HEK293 (cell line): ENCODE results near the gene MKNK2.

Experiments
- CTCF ChIA-PET: fragments of 350-600 bp; formaldehyde crosslinking; extraction: SDS; loops from one replicate; lab custom pipeline; 2021; ENCODE audit warnings: antibody characterized with exemption; lab: Yijun Ruan, JAX
- POLR2A ChIA-PET: fragments of 300-600 bp; formaldehyde crosslinking; extraction: SDS; loops from one replicate; lab custom pipeline; 2020; ENCODE audit warnings: antibody characterized with exemption, inconsistent platforms; lab: Yijun Ruan, JAX
- H3K27ac ChIP-seq: fragments of 200-500 bp; sonication (Bioruptor generic); 2 replicates; pipeline ENCODE4 v1.5.1; 2014; ENCODE audit warnings: low read depth, low read length, control low read depth, inconsistent platforms; ENCODE audit errors: extremely low read depth
- H3K36me3 ChIP-seq, 2 experiments: fragments of 200-500 bp in 1 of 2; sonication (Bioruptor generic) in 1 of 2; 1 replicate in 1 of 2; 2 replicates in 1 of 2; pipeline ENCODE4 v1.5.1; 2014 to 2017; ENCODE audit warnings: inconsistent platforms in 2 of 2, low read length in 2 of 2; ENCODE audit not compliant: control insufficient read depth in 2 of 2, insufficient read depth in 1 of 2
- H3K4me1 ChIP-seq: fragments of 200-500 bp; sonication (Bioruptor generic); 2 replicates; pipeline ENCODE4 v1.5.1; 2014; ENCODE audit warnings: mild to moderate bottlenecking, low read length, inconsistent platforms; ENCODE audit not compliant: control insufficient read depth, insufficient read depth
- H3K4me3 ChIP-seq: 2 replicates; pipeline ENCODE4 v1.5.1; 2011; ENCODE audit warnings: low read depth, mild to moderate bottlenecking, control low read depth, low read length, moderate library complexity
- H3K9me3 ChIP-seq: fragments of 200-500 bp; sonication (Bioruptor generic); 2 replicates; pipeline ENCODE4 v1.5.1; 2014; ENCODE audit warnings: low read depth, low read length, inconsistent platforms; ENCODE audit not compliant: control insufficient read depth, insufficient read depth
- AEBP2 ChIP-seq: fragments of 450-650 bp; formaldehyde crosslinking; IDR thresholded peaks from 2 replicates; pipeline ENCODE4 v1.5.1; 2016; ENCODE audit warnings: missing biosample characterization, missing genetic modification characterization, borderline replicate concordance
- BCL11B ChIP-seq: fragments of 450-650 bp; formaldehyde crosslinking; IDR thresholded peaks from 2 replicates; pipeline ENCODE4 v1.5.1; 2016; ENCODE audit warnings: low read depth, missing biosample characterization, missing genetic modification characterization
- GLIS2 ChIP-seq: fragments of 450-650 bp; formaldehyde crosslinking; IDR thresholded peaks from 2 replicates; pipeline ENCODE4 v1.5.1; 2016; ENCODE audit warnings: missing biosample characterization, missing genetic modification characterization
- INSM2 ChIP-seq: fragments of 450-650 bp; formaldehyde crosslinking; IDR thresholded peaks from 2 replicates; pipeline ENCODE4 v1.5.1; 2016; ENCODE audit warnings: missing biosample characterization, missing genetic modification characterization
- KLF10 ChIP-seq: fragments of 450-650 bp; IDR thresholded peaks from 2 replicates; pipeline ENCODE4 v1.5.1; 2018; ENCODE audit warnings: missing biosample characterization, mild to moderate bottlenecking, missing genetic modification characterization
- PATZ1 ChIP-seq: fragments of 450-650 bp; formaldehyde crosslinking; IDR thresholded peaks from 2 replicates; pipeline ENCODE4 v1.5.1; 2016; ENCODE audit warnings: missing biosample characterization, missing genetic modification characterization
- PRDM10 ChIP-seq: fragments of 450-650 bp; formaldehyde crosslinking; IDR thresholded peaks from 2 replicates; pipeline ENCODE4 v1.5.1; 2016; ENCODE audit warnings: missing biosample characterization, missing genetic modification characterization
- ZNF132 ChIP-seq: fragments of 450-650 bp; formaldehyde crosslinking; IDR thresholded peaks from 2 replicates; pipeline ENCODE4 v1.5.1; 2017; ENCODE audit warnings: missing biosample characterization, missing genetic modification characterization, borderline replicate concordance
- ZNF433 ChIP-seq: fragments of 450-650 bp; formaldehyde crosslinking; IDR thresholded peaks from 2 replicates; pipeline ENCODE4 v1.5.1; 2016; ENCODE audit warnings: missing biosample characterization, missing genetic modification characterization, low read depth
- ZNF518A ChIP-seq: fragments of 450-650 bp; formaldehyde crosslinking; conservative IDR thresholded peaks from 2 replicates; pipeline ENCODE4 v1.5.1; 2016; ENCODE audit warnings: low read depth, missing biosample characterization, missing genetic modification characterization

Gene MKNK2

GRCh38 chr19:2014731-2015607, 36.1 kb downstream of the MKNK2 start (continued):
- no peak for TF ChIP-seq KLF10
- TF ChIP-seq, all 188 proteins: peak for 9

- Histone ChIP-seq H3K27ac (no peak overlapping the region), H3K9me3 (no peaks in the 10 kb centered on the region), H3K4me1 (no peaks in the 10 kb centered on the region), H3K36me3 (peaks cover 4 to 22% of the 10 kb centered on the region in 2 experiments; a peak in 2 of 3 replicates), H3K4me3 (peak overlapping the region; percentile 79)
- TF ChIP-seq BCL11B (tag by site-specific recombination) (peak; percentile 78; the same call in 1 of the 2 replicates), INSM2 (tag by site-specific recombination) (no peak)
- ChIA-PET POLR2A (no interaction called here), CTCF (no interaction called here)
Measured at GRCh38 chr19:2014131-2014571, 36.9 kb downstream of the MKNK2 start.

GRCh38 chr19:2013683-2013961, 37.4 kb downstream of the MKNK2 start:
- Histone ChIP-seq H3K36me3 (peaks cover 4 to 22% of the 10 kb centered on the region in 2 experiments; a peak in 2 of 3 replicates), H3K4me3 (no peak overlapping the region), H3K27ac (no peak overlapping the region), H3K9me3 (no peaks in the 10 kb centered on the region), H3K4me1 (no peaks in the 10 kb centered on the region)
- ChIA-PET CTCF (no interaction called here), POLR2A (no interaction called here)
- no peak for TF ChIP-seq ZNF433 (tag by site-specific recombination)
- peak; percentile 34; the same call in 1 of the 2 replicates for TF ChIP-seq GLIS2 (tag by site-specific recombination)
- 0 out of 2 replicates have a peak, but pooled peaks have one; percentile 23 for TF ChIP-seq PATZ1 (tag by site-specific recombination)

- Histone ChIP-seq H3K27ac (no peak overlapping the region), H3K9me3 (no peaks in the 10 kb centered on the region), H3K36me3 (peaks cover 4 to 22% of the 10 kb centered on the region in 2 experiments; a peak in 2 of 3 replicates), H3K4me3 (no peak overlapping the region), H3K4me1 (no peaks in the 10 kb centered on the region)
- CTCF ChIA-PET = interaction anchor here (0.6 to 0.7 kb wide), 2 partner anchors 153 to 217 kb away, joined by 3 to 4 read pairs; no protein-coding TSS in a partner anchor
- POLR2A ChIA-PET = interaction anchor here (0.5 kb wide), 1 partner anchor 233 kb away, joined by 3 read pairs; no protein-coding TSS in a partner anchor
- TF ChIP-seq AEBP2 (tag by site-specific recombination) = no peak
- no peak for TF ChIP-seq ZNF132 (tag by site-specific recombination)
- no peak for TF ChIP-seq ZNF518A (tag by site-specific recombination)
- no peak for TF ChIP-seq PRDM10
Measured at GRCh38 chr19:2012941-2013682, 37.9 kb downstream of the MKNK2 start.
